Chondrocyte (in vitro differentiated cells): ENCODE data around the gene B3GNT9. TPM values are rescaled to one million over a fixed set of nuclear protein-coding genes. Genes with fewer than 3 reads are reported as not detected.

ENCODE experiments used
- DNase-seq: peaks from one replicate; pipeline ENCODE4 v3.0.0; 2021; ENCODE audit warnings: mixed read lengths, low spot score
- H3K27ac Mint-ChIP-seq: one replicate; pipeline ENCODE4 v1.8.0; 2021; ENCODE audit warnings: mild to moderate bottlenecking, moderate library complexity, mixed read lengths; ENCODE audit not compliant: unreplicated experiment
- H3K27me3 Mint-ChIP-seq: 2 replicates; pipeline ENCODE4 v1.8.0; 2021; ENCODE audit warnings: low read depth, mixed read lengths
- H3K36me3 Mint-ChIP-seq: 2 replicates; pipeline ENCODE4 v1.8.0; 2021; ENCODE audit warnings: low read depth, mixed read lengths
- H3K4me1 Mint-ChIP-seq: 2 replicates; pipeline ENCODE4 v1.8.0; 2021; ENCODE audit warnings: low read depth, mild to moderate bottlenecking, mixed read lengths
- H3K4me3 Mint-ChIP-seq: one replicate; pipeline ENCODE4 v1.8.0; 2021; ENCODE audit warnings: mild to moderate bottlenecking, moderate library complexity, mixed read lengths; ENCODE audit not compliant: unreplicated experiment
- H3K9me3 Mint-ChIP-seq: 2 replicates; pipeline ENCODE4 v1.8.0; 2021; ENCODE audit warnings: low read depth, mixed read lengths
- CTCF ChIP-seq: fragments of 200-600 bp; sonication (generic); IDR thresholded peaks from 2 replicates; pipeline ENCODE4 v1.5.0; 2021; ENCODE audit warnings: antibody characterized with exemption, mild to moderate bottlenecking, moderate library complexity
- total RNA-seq: library from RNA; stranded (reverse); gene quantifications from 3 replicates; pipeline ENCODE4 v1.2.1, GENCODE V29; 2021

B3GNT9 gene
- total RNA-seq, 1 donor from 2014 or later: 41.4 TPM

DNA sequence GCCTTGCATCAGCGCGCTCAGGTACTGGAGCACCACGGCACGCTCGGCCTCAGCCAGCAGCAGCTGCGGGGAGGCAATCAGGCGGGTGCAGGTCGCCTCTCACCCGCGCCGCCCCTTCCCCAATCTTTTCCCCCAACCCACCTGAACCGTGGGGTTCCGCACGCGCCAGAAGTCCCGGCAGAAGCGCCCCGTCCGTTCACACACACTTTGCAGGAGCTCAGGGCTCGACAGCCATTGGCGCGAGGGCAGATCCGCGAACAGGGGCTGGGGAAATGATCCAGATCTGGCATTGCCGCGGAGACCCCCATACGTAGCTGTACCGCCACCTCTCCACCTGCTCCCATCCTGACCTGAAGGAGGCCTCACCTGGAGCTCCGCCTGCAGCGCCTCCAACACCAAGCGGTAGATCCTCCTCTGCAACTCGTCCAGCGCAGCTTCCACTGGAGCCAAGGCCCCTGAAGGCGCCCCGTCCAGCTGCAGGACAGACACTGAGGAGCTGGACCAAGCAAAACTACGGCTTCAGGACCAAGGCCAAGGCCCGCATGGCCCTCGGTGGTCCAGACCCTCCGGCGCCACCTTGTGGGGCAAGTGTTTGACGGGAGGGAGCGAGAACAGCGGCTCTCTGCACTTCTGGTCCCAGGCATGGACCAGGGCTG lies 34.3 kb upstream of the B3GNT9 start:
- Mint-ChIP-seq H3K4me1 (peaks cover 11% of the 10 kb centered on the region), H3K27ac (peak overlapping the region; percentile 80), H3K27me3 (no peaks in the 10 kb centered on the region), H3K4me3 (peak overlapping the region; percentile 74), H3K36me3 (no peaks in the 10 kb centered on the region), H3K9me3 (no peaks in the 10 kb centered on the region)
- TF ChIP-seq CTCF: peak; percentile 91
- DNase-seq: no peak

- no peak for DNase-seq
- Mint-ChIP-seq H3K9me3 (no peaks in the 10 kb centered on the region), H3K4me3 (peak overlapping the region; percentile 53), H3K36me3 (no peaks in the 10 kb centered on the region), H3K27me3 (no peaks in the 10 kb centered on the region), H3K4me1 (peaks cover 11% of the 10 kb centered on the region), H3K27ac (no peak overlapping the region)
- TF ChIP-seq CTCF: no peak
These were observed 33.7 kb upstream of the B3GNT9 start for GRCh38 chr16:67184453-67184994.

DNA sequence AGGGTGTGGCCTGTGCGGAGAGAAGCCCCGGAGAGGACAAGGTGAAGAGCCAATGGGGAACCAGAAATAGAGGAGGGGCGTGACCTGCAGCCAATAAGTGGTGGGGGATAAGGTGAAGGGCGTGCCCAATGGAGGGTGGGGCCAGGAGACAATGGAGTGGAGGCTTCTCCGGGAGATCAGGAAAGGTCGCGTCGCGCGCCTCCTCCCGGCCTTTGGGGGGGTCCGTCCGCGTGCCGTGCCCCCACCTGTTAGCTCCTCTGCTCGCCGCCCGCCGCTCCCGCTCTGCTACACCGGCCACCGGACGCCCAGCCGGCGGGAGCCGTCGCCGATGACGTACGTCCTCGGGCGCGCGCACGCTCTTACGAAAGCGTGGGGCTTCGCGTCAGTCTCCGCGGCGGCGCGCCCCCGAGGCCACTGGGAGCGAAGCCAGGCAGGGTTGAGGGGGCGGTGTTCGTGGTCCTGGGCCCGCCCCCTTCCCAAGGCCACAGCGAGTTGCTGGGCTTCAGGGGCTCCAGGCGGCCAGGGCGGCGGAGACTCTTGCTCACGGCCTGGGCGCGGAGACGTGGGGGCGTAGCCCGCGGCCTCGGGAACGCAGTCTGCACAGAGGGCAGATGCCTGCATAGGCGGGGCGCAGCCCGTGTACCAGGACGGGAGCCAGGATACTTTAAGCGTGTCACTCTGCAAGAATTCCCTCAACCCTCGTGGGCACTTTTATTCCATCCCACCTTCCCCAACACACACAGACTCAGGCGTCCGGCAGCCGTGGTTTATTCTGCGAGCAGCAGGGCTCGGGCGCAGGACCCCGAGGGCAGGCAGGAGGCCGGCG lies 33.0 kb upstream of the B3GNT9 start, which contains the start of gene MATCAP1:
Gene MATCAP1 (minus strand): TSS at position 337 of the 826 bp plus-strand sequence. CDS start 3,353 bp downstream, outside the sequence.
- Mint-ChIP-seq H3K36me3 (peaks cover 1% of the 10 kb centered on the region), H3K9me3 (no peaks in the 10 kb centered on the region)

GRCh38 chr16:67183284-67183626 lies 32.5 kb upstream of the B3GNT9 start:
- Mint-ChIP-seq H3K4me1 (peaks cover 15% of the 10 kb centered on the region), H3K4me3 (no peak overlapping the region), H3K9me3 (no peaks in the 10 kb centered on the region), H3K27ac (no peak overlapping the region), H3K36me3 (peaks cover 1% of the 10 kb centered on the region), H3K27me3 (no peaks in the 10 kb centered on the region)
- no peak for TF ChIP-seq CTCF
- DNase-seq: no peak

More for the DNA sequence above, 33.0 kb upstream of the B3GNT9 start, which contains the start of gene MATCAP1:
- Mint-ChIP-seq H3K4me1 (peaks cover 11% of the 10 kb centered on the region), H3K27ac (no peak within 1 kb of the TSS), H3K4me3 (peak within 1 kb of the TSS; percentile 53), H3K27me3 (no peaks in the 10 kb centered on the region)
- TF ChIP-seq CTCF: peak; percentile 21
- peak; percentile 96 for DNase-seq

GRCh38 chr16:67182288-67182687 lies 31.5 kb upstream of the B3GNT9 start:
- H3K36me3 Mint-ChIP-seq: peaks cover 1% of the 10 kb centered on the region
- DNase-seq: no peak
- peaks cover 21% of the 10 kb centered on the region for H3K4me1 Mint-ChIP-seq
- no peak overlapping the region for H3K27ac Mint-ChIP-seq
- H3K9me3 Mint-ChIP-seq: no peaks in the 10 kb centered on the region
- no peaks in the 10 kb centered on the region for H3K27me3 Mint-ChIP-seq
- H3K4me3 Mint-ChIP-seq: no peak overlapping the region
- no peak for TF ChIP-seq CTCF
